Measurements from ENCODE around the gene TRPM5. TPM values are rescaled to one million over a fixed set of nuclear protein-coding genes. Genes with fewer than 3 reads are reported as not detected.

The TRPM5 gene
- polyA plus RNA-seq, 1 of the 3 experiments (the other 2 are of a cell fraction) = not detected

- no peak for TF ChIP-seq TAF1 (IDR thresholded peaks at IDR 0.05; ENCODE audit: borderline replicate concordance, low read depth, low read length)
- no peak for TF ChIP-seq NFIC (IDR thresholded peaks at IDR 0.05; ENCODE audit: borderline replicate concordance)
- no peak for TF ChIP-seq TEAD4 (IDR thresholded peaks at IDR 0.05; ENCODE audit: borderline replicate concordance, insufficient read depth)
- no peak for TF ChIP-seq RCOR1 (IDR thresholded peaks at IDR 0.05; ENCODE audit: low read length)
These were observed 3.1 kb downstream of the TRPM5 start (continued) for GRCh38 chr11:2441171-2441570.

DNA sequence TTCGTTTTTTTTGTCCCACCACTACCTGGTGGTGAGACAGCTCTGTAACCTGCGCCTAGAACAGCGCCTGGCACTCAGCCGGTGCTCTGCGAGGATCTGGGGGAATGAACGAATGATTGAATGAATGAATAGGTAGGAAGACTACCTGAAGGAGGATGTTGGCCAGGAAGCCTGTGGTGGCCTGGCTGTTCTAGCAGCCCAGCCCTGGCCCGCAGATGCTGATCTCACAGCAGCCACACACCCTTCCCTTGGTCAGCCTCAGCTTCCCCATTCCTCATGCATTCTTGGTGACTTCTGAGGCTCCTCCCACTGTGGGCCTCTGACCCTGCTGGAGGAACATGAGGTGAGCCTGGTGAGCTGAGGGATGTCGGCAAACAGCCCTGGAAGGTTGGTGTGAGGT lies 3.7 kb downstream of the TRPM5 start:
- no peak for DNase-seq
- CTCF ChIA-PET = interaction anchor here (1.2 to 3.5 kb wide), 4 partner anchors 13 to 92 kb away, joined by 3 to 42 read pairs (median 10); no protein-coding TSS in a partner anchor

More for the DNA sequence above, 3.7 kb downstream of the TRPM5 start:
- H3K79me2 ChIP-seq (ENCODE audit: insufficient read depth) = no peaks in the 10 kb centered on the region
- no peak overlapping the region for H2AFZ ChIP-seq (ENCODE audit: low read depth)
- no peaks in the 10 kb centered on the region for H3K9me2 ChIP-seq
- POLR2A ChIA-PET = no interaction called here
- no peak overlapping the region for H3K4me2 ChIP-seq
- no peaks in the 10 kb centered on the region for H3K9me3 ChIP-seq
- 52% methylated on average over 8 of the region's 8 CpGs for WGBS (ENCODE audit: low lambda C conversion rate)
- no peak overlapping the region for H3K27ac ChIP-seq (ENCODE audit: low read depth in 2 of 2, low read length in 1 of 2)
- no peak for TF ChIP-seq YY1 (IDR thresholded peaks at IDR 0.05; ENCODE audit: low read depth)
- no peak for TF ChIP-seq RFX5 (IDR thresholded peaks at IDR 0.05; ENCODE audit: low read length)
- no peak for TF ChIP-seq RCOR1 (IDR thresholded peaks at IDR 0.05; ENCODE audit: low read length)
- no peak for TF ChIP-seq ZBTB33 (IDR thresholded peaks at IDR 0.05; ENCODE audit: borderline replicate concordance, low read depth)
- TF ChIP-seq PBX3 (IDR thresholded peaks at IDR 0.05) = no peak
- no peak for TF ChIP-seq FOXJ3 (CRISPR knock-in tag; IDR thresholded peaks at IDR 0.05)
- TF ChIP-seq SIN3A (IDR thresholded peaks at IDR 0.05; ENCODE audit: borderline replicate concordance, low read depth, low read length) = no peak
- TF ChIP-seq POLR2AphosphoS5 (IDR thresholded peaks at IDR 0.05; ENCODE audit: low read depth, low read length) = no peak
- TF ChIP-seq, protein P1, sequence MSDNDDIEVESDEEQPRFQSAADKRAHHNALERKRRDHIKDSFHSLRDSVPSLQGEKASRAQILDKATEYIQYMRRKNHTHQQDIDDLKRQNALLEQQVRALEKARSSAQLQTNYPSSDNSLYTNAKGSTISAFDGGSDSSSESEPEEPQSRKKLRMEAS (IDR thresholded peaks at IDR 0.05; ENCODE audit: low read depth) = no peak
- TF ChIP-seq RAD21 (IDR thresholded peaks at IDR 0.05; ENCODE audit: low read length) = no peak
- no peak for TF ChIP-seq JUND (IDR thresholded peaks at IDR 0.05)
- TF ChIP-seq CHD2 (IDR thresholded peaks at IDR 0.05; ENCODE audit: low read length, partially characterized antibody) = no peak
- TF ChIP-seq SMC3 (IDR thresholded peaks at IDR 0.05; ENCODE audit: low read depth, low read length) = no peak
- H3F3A ChIP-seq (replicated peaks; ENCODE audit: insufficient read depth) = no peaks in the 10 kb centered on the region
- H4K20me1 ChIP-seq (ENCODE audit: insufficient read depth) = no peaks in the 10 kb centered on the region
- H3K36me3 ChIP-seq (replicated peaks in 1 of 2; ENCODE audit: control insufficient read depth in 1 of 2, insufficient read depth in 2 of 2, low read length in 1 of 2) = no peaks in the 10 kb centered on the region
- H3K4me3 ChIP-seq (ENCODE audit: low read depth in 2 of 2, low read length in 1 of 2) = no peak overlapping the region
- H3K27me3 ChIP-seq (ENCODE audit: insufficient read depth) = no peaks in the 10 kb centered on the region; the same call in 1 of the 2 replicates
- H3K9ac ChIP-seq = no peak overlapping the region
- H3K4me1 ChIP-seq (ENCODE audit: control insufficient read depth in 1 of 2, insufficient read depth in 2 of 2, low read depth in 1 of 2, low read length in 1 of 2) = peaks cover 0 to 2% of the 10 kb centered on the region in 2 experiments; a peak in 1 of 4 replicates

All from SK-N-SH (cell line).